Measurements from ENCODE around the gene PARVB. TPM values are rescaled to one million over a fixed set of nuclear protein-coding genes. Genes with fewer than 3 reads are reported as not detected.
A peak's percentile ranks its signal among the peaks of the same experiment; 100 is the strongest.

Gene PARVB
- total RNA-seq, 2 experiments from 2014 or later: 39.4 to 41.0 TPM

GRCh38 chr22:44195189-44195871 is 171.2 kb downstream of the PARVB start:
- H3K27me3 Mint-ChIP-seq (ENCODE audit: low read depth): no peaks in the 10 kb centered on the region
- ChIA-PET POLR2A (interaction anchor here (1.0 to 7.7 kb wide), 2 partner anchors 9 to 13 kb away, joined by 3 to 53 read pairs; partner anchors contain the start of gene PARVG), CTCF (interaction anchor here (2.0 kb wide), 1 partner anchor 14 kb away, joined by 5 read pairs; no protein-coding TSS in a partner anchor)
- DNase-seq: no peak
- no peak for ATAC-seq
- peaks cover 51% of the 10 kb centered on the region for H3K4me1 Mint-ChIP-seq (ENCODE audit: low read depth)
- no peak overlapping the region for H3K4me3 Mint-ChIP-seq
- H3K36me3 Mint-ChIP-seq (ENCODE audit: low read depth): peaks cover 67% of the 10 kb centered on the region
- no peaks in the 10 kb centered on the region for H3K9me3 Mint-ChIP-seq (ENCODE audit: insufficient read depth)
- H3K27ac Mint-ChIP-seq: no peak overlapping the region

DNA sequence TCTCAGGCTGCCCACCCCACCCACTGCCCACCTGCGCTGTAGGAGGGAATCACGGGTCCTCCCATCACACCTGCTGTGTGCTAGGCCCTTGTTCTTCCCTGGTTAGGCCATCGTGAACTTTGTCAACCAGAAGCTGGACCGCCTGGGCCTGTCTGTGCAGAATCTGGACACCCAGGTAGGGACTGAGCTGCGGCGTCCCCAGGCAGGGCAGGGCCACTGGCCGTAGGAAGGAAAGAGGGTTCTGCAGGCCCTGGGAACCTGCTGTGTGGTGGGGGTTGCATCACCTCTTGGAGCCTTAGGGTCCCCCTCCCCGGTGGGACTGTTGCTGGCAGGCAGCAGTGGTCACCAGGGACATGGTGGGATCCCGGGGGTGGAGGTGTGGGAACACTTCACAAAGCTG is 172.1 kb downstream of the PARVB start:
- Mint-ChIP-seq H3K4me1 (ENCODE audit: low read depth) (peaks cover 53% of the 10 kb centered on the region), H3K4me3 (no peak overlapping the region), H3K27ac (no peak overlapping the region), H3K27me3 (ENCODE audit: low read depth) (no peaks in the 10 kb centered on the region), H3K9me3 (ENCODE audit: insufficient read depth) (no peaks in the 10 kb centered on the region), H3K36me3 (ENCODE audit: low read depth) (peaks cover 73% of the 10 kb centered on the region)
- ChIA-PET CTCF (interaction anchor here (2.0 kb wide), 1 partner anchor 15 kb away, joined by 5 read pairs; no protein-coding TSS in a partner anchor), POLR2A (interaction anchor here (7.7 kb wide), 1 partner anchor 14 kb away, joined by 53 read pairs; the partner anchor contains the start of gene PARVG)
- no peak for DNase-seq
- ATAC-seq: no peak

DNA sequence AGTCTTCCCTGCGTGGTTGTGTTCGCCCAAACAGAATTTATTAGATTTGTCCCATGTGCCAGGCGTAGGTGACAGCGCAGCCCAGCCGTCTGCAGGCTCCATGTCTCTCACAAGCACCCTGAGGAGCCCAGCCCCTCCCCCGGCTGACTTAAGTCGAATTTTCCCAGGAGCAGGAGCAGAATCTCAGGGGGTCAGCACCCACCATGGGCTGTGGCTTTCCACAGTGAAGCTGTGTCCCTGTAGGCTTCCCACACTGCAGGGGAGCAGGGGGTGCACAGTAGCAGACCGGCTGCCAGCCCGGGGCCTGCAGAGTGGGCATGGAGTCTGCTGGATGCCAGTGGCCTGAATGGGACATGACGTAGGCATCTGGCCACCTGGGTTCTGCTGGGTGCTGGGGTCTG is 172.6 kb downstream of the PARVB start:
- Mint-ChIP-seq H3K36me3 (ENCODE audit: low read depth) (peaks cover 71% of the 10 kb centered on the region), H3K9me3 (ENCODE audit: insufficient read depth) (no peaks in the 10 kb centered on the region), H3K4me3 (no peak overlapping the region), H3K4me1 (ENCODE audit: low read depth) (peaks cover 51% of the 10 kb centered on the region), H3K27ac (no peak overlapping the region), H3K27me3 (ENCODE audit: low read depth) (no peaks in the 10 kb centered on the region)
- ATAC-seq (no peak), DNase-seq (no peak)
- ChIA-PET CTCF (interaction anchor here (2.0 kb wide), 1 partner anchor 16 kb away, joined by 5 read pairs; no protein-coding TSS in a partner anchor), POLR2A (interaction anchor here (7.7 kb wide), 1 partner anchor 14 kb away, joined by 53 read pairs; the partner anchor contains the start of gene PARVG)

DNA sequence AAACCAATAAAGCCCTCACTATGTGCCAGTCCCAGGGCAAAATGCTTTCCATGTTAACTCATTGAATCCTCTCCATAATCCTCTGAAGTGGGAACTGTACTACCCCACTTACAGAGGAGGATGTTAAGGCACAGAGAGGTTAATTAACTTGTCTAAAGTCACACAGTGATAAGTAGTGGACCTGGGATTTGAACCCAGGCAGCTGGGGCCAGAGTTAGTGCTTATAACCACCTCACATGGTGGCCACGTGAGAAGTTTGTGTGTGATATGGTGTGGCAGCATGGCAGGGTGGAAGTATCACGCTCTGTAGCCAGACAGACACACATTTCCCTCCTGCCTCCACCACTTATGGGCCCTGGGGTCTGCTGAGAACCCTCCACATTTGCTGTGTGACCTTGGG is 173.2 kb downstream of the PARVB start:
- H3K4me3 Mint-ChIP-seq: no peak overlapping the region
- CTCF ChIA-PET: no interaction called here
- H3K4me1 Mint-ChIP-seq (ENCODE audit: low read depth): peaks cover 46% of the 10 kb centered on the region
- no peaks in the 10 kb centered on the region for H3K9me3 Mint-ChIP-seq (ENCODE audit: insufficient read depth)
- ATAC-seq (no peak), DNase-seq (no peak)
- no peaks in the 10 kb centered on the region for H3K27me3 Mint-ChIP-seq (ENCODE audit: low read depth)
- POLR2A ChIA-PET: interaction anchor here (7.7 kb wide), 1 partner anchor 15 kb away, joined by 53 read pairs; the partner anchor contains the start of gene PARVG
- H3K36me3 Mint-ChIP-seq (ENCODE audit: low read depth): peaks cover 72% of the 10 kb centered on the region
- no peak overlapping the region for H3K27ac Mint-ChIP-seq

DNA sequence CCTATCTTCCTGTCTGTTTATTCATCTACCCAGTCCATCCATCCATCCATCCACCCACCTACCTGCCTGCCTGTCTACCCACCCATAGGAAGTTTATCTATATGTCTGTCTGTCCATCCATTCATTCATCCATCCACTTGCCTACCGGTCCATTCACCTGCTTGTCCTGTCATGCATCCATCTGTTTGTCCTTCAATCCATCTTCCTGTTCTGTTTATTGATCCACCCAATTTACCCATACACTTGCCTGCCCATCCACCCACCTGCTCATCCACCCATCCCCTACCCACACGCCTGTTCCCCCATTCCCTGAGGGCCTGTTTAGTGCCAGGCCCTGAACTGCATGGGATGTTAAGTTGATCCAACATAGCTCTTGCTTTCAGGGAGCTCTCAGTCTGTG is 175.1 kb downstream of the PARVB start:
- no peaks in the 10 kb centered on the region for H3K9me3 Mint-ChIP-seq (ENCODE audit: insufficient read depth)
- DNase-seq (no peak), ATAC-seq (no peak)
- peaks cover 30% of the 10 kb centered on the region for H3K4me1 Mint-ChIP-seq (ENCODE audit: low read depth)
- no peaks in the 10 kb centered on the region for H3K27me3 Mint-ChIP-seq (ENCODE audit: low read depth)
- CTCF ChIA-PET: no interaction called here
- POLR2A ChIA-PET: interaction anchor here (0.9 to 1.2 kb wide), 3 partner anchors 11 to 19 kb away, joined by 3 to 5 read pairs (median 3); partner anchors contain the start of gene PARVG
- H3K27ac Mint-ChIP-seq: peak overlapping the region; percentile 28
- no peak overlapping the region for H3K4me3 Mint-ChIP-seq
- peaks cover 68% of the 10 kb centered on the region for H3K36me3 Mint-ChIP-seq (ENCODE audit: low read depth)

DNA sequence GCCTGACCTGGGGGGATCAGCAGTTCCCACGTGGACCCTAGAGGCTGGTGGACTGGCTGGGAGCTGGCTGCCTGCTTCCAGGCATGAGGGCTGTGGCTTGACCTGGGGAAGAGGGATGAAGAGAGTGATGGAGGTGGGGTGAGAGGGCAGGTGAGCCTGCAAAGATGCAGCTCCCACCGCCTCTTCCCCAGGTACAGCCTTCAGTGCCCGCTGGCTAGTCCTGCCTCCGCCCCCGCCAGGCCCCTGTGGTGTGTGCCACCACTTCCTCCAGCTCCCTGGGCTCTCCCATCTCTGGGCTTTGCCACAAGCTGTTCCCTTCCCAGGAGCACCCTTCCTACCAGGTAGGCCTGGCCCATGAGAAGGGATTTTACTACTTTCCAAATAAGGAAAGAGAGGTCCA is 175.8 kb downstream of the PARVB start:
- H3K9me3 Mint-ChIP-seq (ENCODE audit: insufficient read depth): no peaks in the 10 kb centered on the region
- peaks cover 24% of the 10 kb centered on the region for H3K4me1 Mint-ChIP-seq (ENCODE audit: low read depth)
- H3K4me3 Mint-ChIP-seq: no peak overlapping the region
- ChIA-PET POLR2A (interaction anchor here (0.9 to 1.2 kb wide), 3 partner anchors 11 to 20 kb away, joined by 3 to 5 read pairs (median 3); partner anchors contain the start of gene PARVG), CTCF (no interaction called here)
- peaks cover 63% of the 10 kb centered on the region for H3K36me3 Mint-ChIP-seq (ENCODE audit: low read depth)
- no peak for DNase-seq
- ATAC-seq: no peak
- H3K27me3 Mint-ChIP-seq (ENCODE audit: low read depth): no peaks in the 10 kb centered on the region
- peak overlapping the region; percentile 27 for H3K27ac Mint-ChIP-seq

GRCh38 chr22:44200451-44200850 is 176.3 kb downstream of the PARVB start:
- CTCF ChIA-PET: no interaction called here

GRCh38 chr22:44200855-44201550 is 176.9 kb downstream of the PARVB start:
- CTCF ChIA-PET: no interaction called here
- peak overlapping the region; percentile 55 for H3K27ac Mint-ChIP-seq

More at GRCh38 chr22:44200451-44200850, 176.3 kb downstream of the PARVB start:
- Mint-ChIP-seq H3K9me3 (ENCODE audit: insufficient read depth) (no peaks in the 10 kb centered on the region), H3K27ac (peak overlapping the region; percentile 55), H3K36me3 (ENCODE audit: low read depth) (peaks cover 61% of the 10 kb centered on the region), H3K4me1 (ENCODE audit: low read depth) (peaks cover 24% of the 10 kb centered on the region), H3K4me3 (no peak overlapping the region), H3K27me3 (ENCODE audit: low read depth) (no peaks in the 10 kb centered on the region)
- DNase-seq (no peak), ATAC-seq (no peak)
- POLR2A ChIA-PET: interaction anchor here (1.2 kb wide), 1 partner anchor 20 kb away, joined by 3 read pairs; the partner anchor contains the start of gene PARVG

GRCh38 chr22:44201665-44202064 is 177.6 kb downstream of the PARVB start:
- peaks cover 24% of the 10 kb centered on the region for H3K4me1 Mint-ChIP-seq (ENCODE audit: low read depth)
- no peaks in the 10 kb centered on the region for H3K27me3 Mint-ChIP-seq (ENCODE audit: low read depth)
- CTCF ChIA-PET: no interaction called here
- H3K36me3 Mint-ChIP-seq (ENCODE audit: low read depth): peaks cover 60% of the 10 kb centered on the region
- no peak for ATAC-seq
- H3K9me3 Mint-ChIP-seq (ENCODE audit: insufficient read depth): no peaks in the 10 kb centered on the region
- H3K27ac Mint-ChIP-seq: no peak overlapping the region
- POLR2A ChIA-PET: no interaction called here
- DNase-seq: no peak
- H3K4me3 Mint-ChIP-seq: no peak overlapping the region

More at GRCh38 chr22:44200855-44201550, 176.9 kb downstream of the PARVB start:
- Mint-ChIP-seq H3K27me3 (ENCODE audit: low read depth) (no peaks in the 10 kb centered on the region), H3K9me3 (ENCODE audit: insufficient read depth) (no peaks in the 10 kb centered on the region), H3K36me3 (ENCODE audit: low read depth) (peaks cover 61% of the 10 kb centered on the region), H3K4me1 (ENCODE audit: low read depth) (peaks cover 24% of the 10 kb centered on the region), H3K4me3 (no peak overlapping the region)
- ATAC-seq (no peak), DNase-seq (no peak)
- POLR2A ChIA-PET: no interaction called here

DNA sequence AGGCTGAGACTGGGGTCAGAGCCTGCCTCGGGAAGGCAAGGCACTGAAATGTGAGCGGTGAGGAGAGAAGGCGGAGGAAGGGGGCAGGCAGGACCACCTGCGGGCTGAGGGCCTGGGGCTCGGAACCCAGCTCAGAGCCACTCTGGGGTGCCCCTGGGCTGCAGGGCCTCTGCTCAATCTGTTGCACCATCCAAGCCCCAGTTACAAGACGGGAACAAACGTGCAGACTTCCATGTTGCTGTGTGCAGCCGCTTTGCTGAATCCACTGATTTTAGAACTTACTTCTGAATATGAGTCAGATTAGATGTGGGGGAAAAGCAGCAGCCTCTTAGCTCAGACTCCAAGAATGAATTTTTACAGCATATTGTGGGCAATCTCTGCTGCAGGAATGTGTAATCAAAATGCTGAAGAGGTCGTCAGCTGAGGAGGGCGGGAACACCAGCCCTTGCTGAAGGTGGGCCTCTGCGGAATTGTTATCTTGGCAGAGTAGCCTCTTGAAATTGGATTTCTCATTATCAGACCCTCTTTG is 178.2 kb downstream of the PARVB start:
- no peaks in the 10 kb centered on the region for H3K9me3 Mint-ChIP-seq (ENCODE audit: insufficient read depth)
- CTCF ChIA-PET: no interaction called here
- ATAC-seq (no peak), DNase-seq (no peak)
- H3K27ac Mint-ChIP-seq: no peak overlapping the region
- peaks cover 58% of the 10 kb centered on the region for H3K36me3 Mint-ChIP-seq (ENCODE audit: low read depth)
- H3K27me3 Mint-ChIP-seq (ENCODE audit: low read depth): no peaks in the 10 kb centered on the region
- POLR2A ChIA-PET: no interaction called here
- H3K4me3 Mint-ChIP-seq: no peak overlapping the region
- H3K4me1 Mint-ChIP-seq (ENCODE audit: low read depth): peaks cover 24% of the 10 kb centered on the region

DNA sequence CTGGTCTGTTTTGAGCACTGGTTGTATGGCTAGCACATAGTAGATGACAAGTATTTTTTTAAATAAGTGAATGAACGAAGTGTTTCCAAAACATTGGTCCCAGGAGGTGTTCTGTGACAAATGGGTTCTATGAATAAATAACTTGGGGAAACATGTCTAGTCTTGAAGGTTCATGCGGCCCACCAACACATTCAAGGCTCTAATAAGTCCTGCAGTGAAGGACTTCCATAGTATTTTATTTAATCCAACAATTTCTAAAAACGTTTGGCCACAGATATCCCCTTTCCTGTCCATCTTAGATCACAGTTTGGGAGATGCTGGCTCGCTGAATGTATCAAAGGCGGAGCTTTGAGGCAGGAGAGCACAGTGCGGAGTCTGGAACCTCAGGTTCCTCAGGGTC is 179.1 kb downstream of the PARVB start:
- Mint-ChIP-seq H3K27me3 (ENCODE audit: low read depth) (no peaks in the 10 kb centered on the region), H3K4me3 (no peak overlapping the region), H3K9me3 (ENCODE audit: insufficient read depth) (no peaks in the 10 kb centered on the region), H3K36me3 (ENCODE audit: low read depth) (peaks cover 53% of the 10 kb centered on the region), H3K27ac (no peak overlapping the region), H3K4me1 (ENCODE audit: low read depth) (peaks cover 24% of the 10 kb centered on the region)
- CTCF ChIA-PET: interaction anchor here (1.4 kb wide), 1 partner anchor 22 kb away, joined by 3 read pairs; no protein-coding TSS in a partner anchor
- POLR2A ChIA-PET: no interaction called here
- ATAC-seq (no peak), DNase-seq (no peak)
